HG02763 (cell line): Measurements from ENCODE around the gene ZRANB1.

ENCODE experiments used
- ATAC-seq: cut with Tn5 transposase; IDR thresholded peaks from one replicate; pipeline ENCODE4 v1.9.1; 2021; ENCODE audit warnings: mild to moderate bottlenecking, moderate library complexity; ENCODE audit not compliant: unreplicated experiment

The ZRANB1 gene

GRCh38 chr10:124993345-124993708, 51.4 kb downstream of the ZRANB1 start:
- no peak for ATAC-seq

DNA sequence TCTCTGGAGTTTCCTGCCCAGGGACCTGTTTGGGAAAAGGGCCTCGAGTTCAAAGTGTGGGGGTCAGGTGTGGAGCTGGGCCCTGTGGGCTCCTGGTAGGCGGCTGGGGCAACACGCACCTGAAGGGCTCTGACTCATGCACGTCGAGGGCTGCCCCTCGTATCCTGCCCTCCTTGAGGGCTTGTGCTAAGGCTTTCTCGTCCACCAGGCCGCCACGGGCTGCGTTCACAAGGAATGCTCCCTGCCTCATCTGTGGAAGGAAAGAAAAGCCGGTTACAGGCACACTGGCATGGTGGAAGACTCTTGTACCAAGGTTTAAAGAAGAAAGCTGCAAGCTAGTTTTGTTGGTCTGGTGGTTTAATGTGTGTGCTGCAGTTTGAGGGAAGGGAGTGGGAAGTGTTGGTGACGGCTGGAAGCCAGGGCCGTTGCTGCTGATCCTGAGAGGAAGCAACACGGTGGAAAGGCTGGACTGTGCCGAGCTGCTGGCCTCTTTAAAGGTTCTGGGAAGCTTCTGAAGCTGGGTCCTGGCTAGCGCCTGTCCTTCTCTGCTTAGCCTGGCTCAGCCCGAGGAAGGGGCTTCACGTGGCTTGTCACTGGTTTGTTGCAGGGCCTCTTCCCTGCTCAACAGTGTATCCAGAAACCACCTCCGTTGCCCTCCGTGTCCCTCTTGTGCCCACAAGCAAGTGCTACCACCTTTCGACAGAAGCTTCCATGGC, 52.0 kb downstream of the ZRANB1 start:
- no peak for ATAC-seq

DNA sequence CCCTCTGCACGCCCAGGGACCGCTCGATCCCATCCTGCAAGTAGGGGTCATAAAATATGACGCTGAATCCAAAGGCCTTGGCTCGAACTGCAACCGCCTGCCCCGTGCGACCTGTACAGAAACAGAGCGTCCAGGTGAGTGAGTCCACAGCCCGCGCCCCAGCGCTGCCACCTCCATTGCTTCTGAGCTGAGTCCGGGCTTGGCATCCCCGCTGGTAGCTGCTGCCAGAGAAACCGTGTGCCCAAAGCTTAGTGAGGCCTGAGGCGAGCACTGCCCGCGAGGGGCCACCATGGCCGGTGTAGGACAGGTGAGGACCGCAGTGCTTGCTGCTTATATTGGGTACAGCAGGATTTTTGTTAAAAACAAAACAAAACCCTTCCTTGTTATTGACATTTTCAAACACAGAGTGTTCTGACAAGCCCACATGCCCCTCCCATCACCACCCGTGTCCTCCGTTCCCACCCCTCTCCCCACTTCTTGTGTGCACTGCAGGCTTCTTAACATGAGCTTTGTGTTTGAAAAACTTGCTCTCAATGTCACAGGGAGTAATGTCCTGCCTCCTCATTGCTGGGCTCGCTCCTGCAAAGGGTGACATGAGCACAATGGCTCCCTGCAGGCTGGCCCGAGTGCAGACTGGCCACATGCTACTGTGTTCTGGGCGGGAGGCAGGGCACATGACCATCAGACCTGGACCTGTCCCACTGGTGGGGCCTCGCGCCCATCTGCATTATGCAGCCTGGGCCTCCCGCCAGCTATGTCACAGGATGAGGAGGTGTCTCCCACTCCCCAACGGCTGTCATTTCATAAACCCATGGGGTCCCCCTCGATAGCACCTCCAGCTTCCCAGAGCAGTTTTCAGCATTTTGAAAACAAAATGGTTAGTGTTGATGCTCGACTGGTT, 52.9 kb downstream of the ZRANB1 start:
- ATAC-seq: no peak

DNA sequence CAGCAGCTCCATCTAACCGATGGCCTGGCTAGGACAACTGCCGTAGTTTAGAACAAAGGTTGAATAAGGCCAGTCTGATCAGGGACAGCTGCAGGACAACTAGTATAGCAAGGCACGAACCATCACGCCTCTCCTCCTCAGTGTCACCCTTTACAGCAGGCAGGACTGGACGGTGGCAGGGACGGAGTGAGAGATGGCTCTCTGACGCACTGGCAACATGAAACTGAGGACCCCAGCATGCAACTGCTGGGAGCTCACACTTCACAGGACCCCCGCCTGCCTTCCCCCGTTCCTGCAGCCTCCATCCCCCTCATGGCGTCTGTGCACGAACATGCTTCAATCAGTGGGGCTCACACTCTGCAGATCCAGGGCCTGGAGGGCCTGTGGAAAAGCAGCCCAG, 53.7 kb downstream of the ZRANB1 start:
- ATAC-seq: no peak

- ATAC-seq: no peak
Measured at GRCh38 chr10:124996127-124996853, 54.4 kb downstream of the ZRANB1 start.

DNA sequence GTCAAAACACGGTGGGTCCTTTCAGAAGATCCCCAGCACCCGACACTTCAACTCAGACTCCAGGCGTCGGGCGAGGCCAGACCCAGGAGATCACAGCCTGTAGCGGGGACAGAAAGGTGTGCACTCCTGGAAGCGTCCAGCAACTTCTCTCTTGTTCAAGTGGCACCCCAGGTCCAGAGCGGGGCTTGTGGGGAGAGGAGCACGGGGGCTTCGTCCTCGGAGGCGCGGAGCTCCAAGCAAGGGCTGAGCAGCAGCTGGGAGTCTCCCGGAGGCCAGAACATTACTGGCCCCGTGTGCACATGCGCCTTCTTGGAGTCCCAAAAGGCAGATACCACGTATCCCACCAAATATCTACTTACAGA, 54.9 kb downstream of the ZRANB1 start:
- no peak for ATAC-seq

- no peak for ATAC-seq
Measured at GRCh38 chr10:124997306-124997705, 55.4 kb downstream of the ZRANB1 start.

DNA sequence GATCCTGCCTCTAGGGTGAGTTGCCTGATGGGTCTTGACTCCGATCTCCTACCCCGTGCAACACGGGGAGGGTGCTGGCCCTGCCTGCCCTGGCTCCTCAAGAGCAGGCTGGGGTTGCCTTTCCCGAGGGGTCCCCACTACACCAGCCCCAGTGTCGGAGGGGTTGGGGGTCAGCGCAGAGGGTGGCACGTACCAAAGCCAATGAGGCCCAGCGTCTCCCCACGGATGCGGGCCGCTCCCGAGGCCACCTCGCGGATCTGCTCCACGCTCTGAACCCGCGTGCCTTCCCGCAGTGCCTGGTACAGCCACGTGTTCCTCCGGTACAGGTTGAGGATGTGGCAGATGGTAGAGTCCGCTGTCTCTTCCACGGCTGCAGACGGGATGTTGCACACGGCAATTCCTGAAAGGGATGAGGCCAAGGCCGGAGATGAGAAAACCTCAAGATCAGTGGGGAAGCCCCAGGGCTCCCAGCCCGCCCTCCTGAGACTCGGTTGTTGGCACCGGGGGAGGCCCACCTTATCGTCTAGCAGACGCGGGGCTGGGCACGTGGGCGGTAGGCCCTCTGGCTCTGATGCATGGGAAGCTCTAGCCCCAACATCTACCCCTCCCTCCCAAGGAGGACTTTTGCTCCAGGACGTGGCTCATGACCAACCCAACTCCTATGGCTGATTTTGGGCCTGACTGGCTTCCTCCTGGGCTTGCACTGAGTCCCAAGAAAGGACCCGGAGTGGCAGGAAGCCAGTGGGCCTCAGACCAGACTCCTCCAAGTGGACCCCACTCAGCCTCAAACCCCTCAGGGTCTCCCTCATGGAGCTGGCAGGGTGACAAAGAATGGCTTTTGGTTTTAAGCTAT, 56.1 kb downstream of the ZRANB1 start:
- no peak for ATAC-seq

DNA sequence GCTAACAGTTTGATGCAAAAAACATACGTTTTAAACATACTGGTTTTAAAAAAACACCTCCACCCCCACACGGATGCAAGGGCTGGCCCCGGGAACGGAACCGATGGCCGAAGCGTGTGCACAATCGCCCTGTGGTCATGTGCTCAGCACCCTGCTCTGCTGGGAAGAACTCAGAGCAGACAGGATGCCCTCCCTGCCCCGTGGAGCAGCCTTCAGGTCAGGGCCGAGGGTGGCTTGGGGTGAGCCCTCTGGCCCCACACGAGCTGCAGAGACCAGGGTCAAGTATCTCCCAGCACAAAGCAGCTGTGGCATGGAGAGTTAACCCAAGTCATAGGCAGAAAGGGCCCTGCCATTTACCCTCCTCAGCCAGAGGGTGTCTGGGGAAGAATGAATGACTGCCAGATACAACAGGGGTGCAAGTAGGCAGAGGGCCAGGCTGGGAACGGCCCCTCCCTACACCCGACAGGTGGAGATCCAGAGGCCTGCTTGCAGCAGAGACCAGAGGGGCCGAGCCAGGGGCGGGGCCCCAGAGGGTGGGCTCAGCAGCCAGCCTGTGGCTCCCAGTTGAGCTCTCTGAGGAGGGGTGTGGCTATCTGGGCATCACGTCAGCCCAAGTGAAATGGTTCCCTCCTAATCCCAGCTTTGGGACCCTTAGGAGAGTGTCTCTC, 56.8 kb downstream of the ZRANB1 start:
- ATAC-seq: no peak

- no peak for ATAC-seq
Measured at GRCh38 chr10:124999433-125000365, 57.8 kb downstream of the ZRANB1 start.

- no peak for ATAC-seq
Measured at GRCh38 chr10:125000366-125001312, 58.7 kb downstream of the ZRANB1 start.

- ATAC-seq: no peak
Measured at GRCh38 chr10:125001313-125002046, 59.6 kb downstream of the ZRANB1 start.

DNA sequence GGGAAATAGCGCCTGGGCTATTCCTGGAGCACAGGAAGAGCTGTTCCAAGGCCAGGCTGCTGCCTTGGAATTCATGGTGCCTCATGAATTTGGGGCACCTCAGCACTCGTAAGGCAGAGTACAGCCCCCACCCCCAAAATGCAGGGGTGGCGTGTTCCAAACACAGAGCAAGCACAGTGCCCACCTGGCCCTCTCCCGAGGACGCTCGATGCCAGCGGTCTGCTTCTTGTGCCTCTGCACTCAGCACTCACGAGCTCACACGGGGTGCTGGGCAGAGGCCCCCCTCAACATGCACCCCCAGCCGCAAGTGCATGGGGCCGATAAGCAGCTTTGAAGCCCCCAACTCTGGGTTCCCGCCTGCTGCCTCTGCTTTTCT, 60.1 kb downstream of the ZRANB1 start:
- no peak for ATAC-seq

DNA sequence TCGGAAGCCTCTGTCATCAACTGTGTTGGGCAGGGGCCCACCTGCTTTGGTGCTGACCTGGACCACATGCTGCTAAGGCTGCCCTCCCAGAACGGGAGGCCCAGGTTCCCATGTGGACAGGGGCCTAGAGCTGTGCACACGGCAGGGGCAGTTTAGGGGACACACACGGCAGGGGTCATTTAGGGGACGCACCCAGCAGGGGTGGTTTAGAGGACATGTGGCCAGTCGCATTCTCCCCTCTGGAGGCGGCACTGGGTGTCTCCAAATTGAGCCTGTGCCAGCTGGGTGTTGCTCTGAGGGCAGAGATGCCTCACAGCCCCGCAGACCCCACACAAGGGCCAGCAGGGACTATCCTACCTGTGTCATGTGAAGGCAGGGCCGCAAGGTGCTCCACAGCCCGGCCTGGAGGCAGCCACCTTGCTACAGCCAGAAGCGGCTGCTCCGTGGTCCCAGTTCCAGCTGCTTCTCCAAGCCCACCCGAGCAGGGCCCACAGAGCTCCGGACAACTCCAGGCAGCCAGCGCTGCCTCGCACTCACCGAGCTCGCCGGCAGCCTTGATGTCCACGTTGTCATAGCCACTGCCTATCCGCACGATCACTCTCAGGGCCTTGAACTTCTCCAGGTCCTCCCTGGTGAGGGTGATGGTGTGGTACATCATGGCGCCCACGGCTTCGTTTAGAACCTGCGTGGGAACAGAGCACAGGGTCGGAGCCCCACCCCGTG, 60.7 kb downstream of the ZRANB1 start:
- no peak for ATAC-seq

GRCh38 chr10:125003146-125003900, 61.4 kb downstream of the ZRANB1 start:
- no peak for ATAC-seq

- ATAC-seq: no peak
Measured at GRCh38 chr10:125003901-125004467, 62.1 kb downstream of the ZRANB1 start.
